GM19023 (cell line): ENCODE data around the gene PCNX2.
"Not testable (repeated sequence)": the region's sequence is repeated elsewhere in the genome, so short reads cannot be mapped to it uniquely, and the experiment has no call there.

ENCODE experiments used
- ATAC-seq: cut with Tn5 transposase; IDR thresholded peaks from one replicate; pipeline ENCODE4 v1.9.1; 2021; ENCODE audit warnings: mild to moderate bottlenecking, moderate library complexity; ENCODE audit not compliant: unreplicated experiment

Gene PCNX2

GRCh38 chr1:233080827-233081226 lies 214.7 kb downstream of the PCNX2 start:
- ATAC-seq: not testable (repeated sequence)

- no peak for ATAC-seq
Observed at GRCh38 chr1:233080286-233080685, 215.2 kb downstream of the PCNX2 start.

GRCh38 chr1:233079574-233079973 lies 216.0 kb downstream of the PCNX2 start:
- ATAC-seq: no peak

GRCh38 chr1:233078396-233078795 lies 217.1 kb downstream of the PCNX2 start:
- no peak for ATAC-seq

GRCh38 chr1:233075915-233076295 lies 219.6 kb downstream of the PCNX2 start:
- ATAC-seq: no peak

GRCh38 chr1:233066087-233066486 lies 229.4 kb downstream of the PCNX2 start:
- no peak for ATAC-seq

- ATAC-seq: no peak
Observed at GRCh38 chr1:233065685-233066084, 229.8 kb downstream of the PCNX2 start.

- no peak for ATAC-seq
Observed at GRCh38 chr1:233064988-233065387, 230.5 kb downstream of the PCNX2 start.

GRCh38 chr1:233063462-233063861 lies 232.1 kb downstream of the PCNX2 start:
- no peak for ATAC-seq

GRCh38 chr1:233061265-233061664 lies 234.3 kb downstream of the PCNX2 start:
- no peak for ATAC-seq

- no peak for ATAC-seq
Observed at GRCh38 chr1:233060461-233060994, 235.0 kb downstream of the PCNX2 start.

- no peak for ATAC-seq
Observed at GRCh38 chr1:233057836-233058235, 237.7 kb downstream of the PCNX2 start.

GRCh38 chr1:233055879-233056641 lies 239.5 kb downstream of the PCNX2 start:
- no peak for ATAC-seq

- no peak for ATAC-seq
Observed at GRCh38 chr1:233045588-233045987, 249.9 kb downstream of the PCNX2 start.

- no peak for ATAC-seq
Observed at GRCh38 chr1:233042834-233043233, 252.7 kb downstream of the PCNX2 start.

- no peak for ATAC-seq
Observed at GRCh38 chr1:233040494-233040893, 255.0 kb downstream of the PCNX2 start.

- no peak for ATAC-seq
Observed at GRCh38 chr1:233038581-233038980, 256.9 kb downstream of the PCNX2 start.

- ATAC-seq: no peak
Observed at GRCh38 chr1:233037843-233038242, 257.7 kb downstream of the PCNX2 start.

GRCh38 chr1:233034836-233035235 lies 260.7 kb downstream of the PCNX2 start:
- no peak for ATAC-seq

GRCh38 chr1:233033361-233033760 lies 262.2 kb downstream of the PCNX2 start:
- no peak for ATAC-seq

GRCh38 chr1:233032916-233033315 lies 262.6 kb downstream of the PCNX2 start:
- ATAC-seq: no peak

GRCh38 chr1:233031521-233031920 lies 264.0 kb downstream of the PCNX2 start:
- ATAC-seq: no peak

- no peak for ATAC-seq
Observed at GRCh38 chr1:233027046-233027445, 268.5 kb downstream of the PCNX2 start.
